K562 (cell line): ENCODE measurements around the gene ZNF609. TPM values are rescaled to one million over a fixed set of nuclear protein-coding genes. Genes with fewer than 3 reads are reported as not detected.

Experiments
- ATAC-seq: fragments of 200-7000 bp; cut with Tn5 transposase; 3 replicates; pipeline ENCODE4 v1.9.1; 2020; ENCODE audit warnings: moderate library complexity
- BruUV-seq: library from RNA; stranded (reverse); fragments of 400-500 nt; replicated peaks from 2 replicates; lab custom pipeline; 2021; lab: Mats Ljungman, UMichigan
- CTCF ChIA-PET: fragments of 300-600 bp; formaldehyde crosslinking; extraction: SDS; loops from one replicate; lab custom pipeline; 2021; ENCODE audit warnings: low intra/inter-chr PET ratio; lab: Yijun Ruan, JAX
- POLR2A ChIA-PET: fragments of 300-600, 350-650 bp; sonication (Branson Sonifier 250); formaldehyde crosslinking; extraction: SDS; loops from one replicate; lab custom pipeline; 2021; ENCODE audit warnings: antibody characterized with exemption, inconsistent platforms; lab: Yijun Ruan, JAX
- DNase-seq, 4 experiments: peaks; one replicate each; pipeline versions ENCODE4 v3.0.0 to v3.0.0-alpha.2; 2011 to 2018; ENCODE audit warnings: low spot score in 3 of 4, mixed read lengths in 3 of 4; ENCODE audit errors: extremely low read depth in 1 of 4
- FAIRE-seq: peaks from 2 replicates; lab custom pipeline; 2011; peaks lifted over from hg19 to GRCh38; lab: Jason Lieb, UNC
- H2AFZ ChIP-seq: 2 replicates; pipeline ENCODE4 v1.6.0; 2011; ENCODE audit warnings: low read depth, low read length, control low read depth, inconsistent platforms
- H3K27ac ChIP-seq: fragments of 200-600 bp; 3 replicates; pipeline ENCODE4 v1.8.0; 2011; ENCODE audit warnings: low read depth, mild to moderate bottlenecking, control low read depth, inconsistent platforms, low read length, moderate library complexity, mixed read lengths; ENCODE audit errors: extremely low read depth
- H3K27me3 ChIP-seq, 2 experiments: fragments of 300-600 bp in 1 of 2; 2 replicates in 1 of 2; 3 replicates in 1 of 2; pipeline versions ENCODE4 v1.6.0 to v1.8.0; 2011; ENCODE audit warnings: inconsistent platforms in 2 of 2, low read length in 2 of 2, mild to moderate bottlenecking in 1 of 2, mixed read lengths in 1 of 2, moderate library complexity in 1 of 2; ENCODE audit not compliant: control insufficient read depth in 2 of 2, insufficient read depth in 2 of 2
- H3K36me3 ChIP-seq: fragments of 300-600 bp; 3 replicates; pipeline ENCODE4 v1.8.0; 2011; ENCODE audit warnings: mild to moderate bottlenecking, low read length, inconsistent platforms; ENCODE audit not compliant: control insufficient read depth, insufficient read depth
- H3K4me1 ChIP-seq, 2 experiments: fragments of 200-600 bp in 1 of 2; replicated peaks in 1 of 2; 2 replicates in 1 of 2; 3 replicates in 1 of 2; pipeline versions ENCODE4 v1.5.1 to v1.8.0; 2011; ENCODE audit warnings: inconsistent platforms in 2 of 2, low read length in 2 of 2, mild to moderate bottlenecking in 1 of 2, mixed read lengths in 1 of 2, moderate library complexity in 1 of 2; ENCODE audit not compliant: control insufficient read depth in 2 of 2, insufficient read depth in 2 of 2
- H3K4me2 ChIP-seq: 2 replicates; pipeline ENCODE4 v1.6.1; 2011; ENCODE audit warnings: low read length, control low read depth, inconsistent platforms, mixed read lengths; ENCODE audit not compliant: insufficient read depth
- H3K4me3 ChIP-seq: fragments of 200-600 bp; sonication (generic), shearing (Covaris generic); 2 replicates; pipeline ENCODE4 v1.5.1; 2016; ENCODE audit warnings: control low read depth, inconsistent platforms
- H3K79me2 ChIP-seq: fragments of 200-600 bp; 3 replicates; pipeline ENCODE4 v1.8.0; 2011; ENCODE audit warnings: low read length, inconsistent platforms; ENCODE audit not compliant: control insufficient read depth, insufficient read depth
- H3K9ac ChIP-seq, 2 experiments: 2 replicates each; pipeline versions ENCODE4 v1.6.0 to v1.6.1; 2011; ENCODE audit warnings: low read depth in 2 of 2, low read length in 2 of 2, control low read depth in 1 of 2, inconsistent platforms in 1 of 2, mild to moderate bottlenecking in 1 of 2, mixed read lengths in 1 of 2; ENCODE audit not compliant: insufficient read depth in 1 of 2
- H3K9me1 ChIP-seq: one replicate; pipeline ENCODE4 v1.6.0; 2011; ENCODE audit warnings: inconsistent platforms, mild to moderate bottlenecking, low read length, moderate library complexity; ENCODE audit not compliant: control insufficient read depth, insufficient read depth
- H3K9me3 ChIP-seq: replicated peaks from 2 replicates; pipeline ENCODE4 v1.5.1; 2011; ENCODE audit warnings: low read depth, low read length, inconsistent platforms; ENCODE audit not compliant: control insufficient read depth, insufficient read depth
- H4K20me1 ChIP-seq: replicated peaks from 2 replicates; pipeline ENCODE4 v1.6.1; 2011; ENCODE audit warnings: low read length, inconsistent platforms, mixed read lengths; ENCODE audit not compliant: control insufficient read depth, insufficient read depth
- ERF ChIP-seq: fragments of 450-650 bp; formaldehyde crosslinking; IDR thresholded peaks from 2 replicates; pipeline ENCODE4 v1.4.0; 2020; ENCODE audit warnings: mild to moderate bottlenecking, mixed read lengths
- ESRRB ChIP-seq: fragments of 250-450 bp; sonication (Bioruptor Pico); IDR thresholded peaks from 2 replicates; pipeline ENCODE4 v1.5.0; 2020; ENCODE audit warnings: mild to moderate bottlenecking, moderate library complexity, borderline replicate concordance
- GABPB2 ChIP-seq: fragments of 250-450 bp; sonication (Bioruptor Pico); conservative IDR thresholded peaks from 2 replicates; pipeline ENCODE4 v1.5.1; 2021; ENCODE audit warnings: mild to moderate bottlenecking
- MECOM ChIP-seq: fragments of 250-450 bp; sonication (Bioruptor Pico); IDR thresholded peaks from 2 replicates; pipeline ENCODE4 v1.8.0; 2022; ENCODE audit warnings: inconsistent platforms
- POLR2B ChIP-seq: fragments of 450-650 bp; IDR thresholded peaks from 2 replicates; pipeline ENCODE4 v1.6.1; 2018; ENCODE audit warnings: low read depth; ENCODE audit not compliant: partially characterized antibody
- PTRF ChIP-seq: fragments of 450-650 bp; IDR thresholded peaks from 2 replicates; pipeline ENCODE4 v1.6.1; 2016; ENCODE audit warnings: mild to moderate bottlenecking, missing genetic modification characterization, missing compliant biosample characterization
- STAT5B ChIP-seq: fragments of 250-450 bp; sonication (Bioruptor Pico); IDR thresholded peaks from 2 replicates; pipeline ENCODE4 v1.8.0; 2021; ENCODE audit warnings: mild to moderate bottlenecking, inconsistent platforms
- THRB ChIP-seq: fragments of 450-650 bp; formaldehyde crosslinking; conservative IDR thresholded peaks from 2 replicates; pipeline ENCODE4 v1.4.0; 2022; ENCODE audit warnings: mild to moderate bottlenecking, missing genetic modification characterization
- USF1 ChIP-seq: sonication (generic); formaldehyde crosslinking; IDR thresholded peaks from 2 replicates; pipeline ENCODE4 v1.9.0; 2022; ENCODE audit warnings: mild to moderate bottlenecking, missing genetic modification reagents
- USF2 ChIP-seq: sonication (generic); formaldehyde crosslinking; IDR thresholded peaks from 2 replicates; pipeline ENCODE4 v1.5.0; 2020; ENCODE audit warnings: missing genetic modification reagents
- XRCC4 ChIP-seq: IDR thresholded peaks from one replicate; pipeline ENCODE4 v1.6.1; 2011; ENCODE audit not compliant: insufficient read depth, insufficient read length; ENCODE audit errors: extremely low read depth
- ZNF318 ChIP-seq, 2 experiments: fragments of 450-650 bp; IDR thresholded peaks; 2 replicates each; pipeline ENCODE4 v1.6.1; 2016; ENCODE audit warnings: mild to moderate bottlenecking in 2 of 2, borderline replicate concordance in 1 of 2, low read depth in 1 of 2, moderate library complexity in 1 of 2
- in situ Hi-C: fragments of 300-500 bp; cut with MboI; formaldehyde crosslinking; loops from 4 replicates; pipeline ENCODE4 v1.15.0; 2018; ENCODE audit warnings: inconsistent platforms, mixed read lengths
- intact Hi-C: fragments of 100-400 bp; cut with micrococcal nuclease; formaldehyde crosslinking; loops from 2 replicates; pipeline ENCODE4 v1.14.2; 2022
- polyA plus RNA-seq, 8 experiments: library from polyadenylated mRNA; depleted of rRNA in 4 of 8; stranded (reverse) in 5 of 8; unstranded in 3 of 8; fragments of >200 nt; fragmentation: Nextera tagmentation in 2 of 8; fragmentation: Illumina TruSeq in 1 of 8; extraction: Ambion mirVana in 2 of 8; extraction: Trizol in 1 of 8; gene quantifications; 2 replicates each; pipeline versions ENCODE4 v1.2.1 to v1.2.3, GENCODE V29; 2011 to 2014; ENCODE audit warnings: inconsistent platforms in 1 of 8, missing spikeins in 1 of 8
- total RNA-seq, 7 experiments: library from RNA; depleted of rRNA in 6 of 7; stranded (reverse); fragments of >200 nt in 6 of 7; fragmentation: Illumina TruSeq in 2 of 7; extraction: Trizol in 2 of 7; gene quantifications; 2 replicates each; pipeline versions ENCODE4 v1.2.1 to v1.2.3, GENCODE V29; 2011 to 2021; ENCODE audit warnings: low replicate concordance in 1 of 7

ZNF609 gene
- total and polyA plus RNA-seq, 9 of the 15 experiments (the other 6 are each of a cell fraction or from before 2014, with no cell fraction given), result 3.0 to 38.7 (median 17.8) TPM

GRCh38 chr15:64604319-64604718, 143.9 kb downstream of the ZNF609 start:
- FAIRE-seq (no peak), ATAC-seq (no peak), DNase-seq (no peak)
- Histone ChIP-seq H4K20me1 (no peaks in the 10 kb centered on the region), H3K27ac (no peak overlapping the region), H3K4me1 (peaks cover 0 to 10% of the 10 kb centered on the region in 2 experiments; a peak in 3 of 5 replicates), H3K9me3 (no peaks in the 10 kb centered on the region), H3K27me3 (no peaks in the 10 kb centered on the region), H3K36me3 (no peaks in the 10 kb centered on the region), H3K79me2 (peaks cover 63% of the 10 kb centered on the region), H3K4me2 (no peak overlapping the region), H3K9me1 (no peaks in the 10 kb centered on the region), H2AFZ (no peak overlapping the region), H3K9ac (no peak overlapping the region), H3K4me3 (no peak overlapping the region)
- ChIA-PET CTCF (no interaction called here), POLR2A (interaction anchor here (0.7 to 1.2 kb wide), 4 partner anchors 9 to 43 kb away, joined by 3 to 5 read pairs (median 3); no protein-coding TSS in a partner anchor)
- no TSS peak for BruUV-seq
- in situ Hi-C loops (no loop called here), intact Hi-C loops (no loop called here)
- no peak for TF ChIP-seq ESRRB (CRISPR knock-in tag)
- no peak for TF ChIP-seq XRCC4
- TF ChIP-seq THRB (CRISPR knock-in tag), result no peak
- no peak for TF ChIP-seq USF1 (CRISPR knock-in tag)
- no peak for TF ChIP-seq MECOM (CRISPR knock-in tag)
- no peak for TF ChIP-seq STAT5B (CRISPR knock-in tag)
- TF ChIP-seq GABPB2 (CRISPR knock-in tag), result no peak
- TF ChIP-seq ERF, result no peak
- TF ChIP-seq POLR2B, result no peak
- no peak for TF ChIP-seq ZNF318 (IDR thresholded peaks at IDR 0.05; ENCODE audit: borderline replicate concordance in 1 of 2, low read depth in 1 of 2)
- no peak for TF ChIP-seq USF2 (CRISPR knock-in tag)
- TF ChIP-seq PTRF (tag), result no peak
